AG04450 (cell line): Measurements from ENCODE around the gene MACROD2. TPM values are rescaled to one million over a fixed set of nuclear protein-coding genes. Genes with fewer than 3 reads are reported as not detected.
"Not testable (repeated sequence)": the region's sequence is repeated elsewhere in the genome, so short reads cannot be mapped to it uniquely, and the experiment has no call there.

Experiments
- CTCF ChIA-PET: fragments of 300-600, 350-600 bp; formaldehyde crosslinking; extraction: SDS; loops from one replicate; lab custom pipeline; 2022; ENCODE audit warnings: antibody characterized with exemption, inconsistent platforms; lab: Charles Lee
- POLR2A ChIA-PET: fragments of 350-600 bp; formaldehyde crosslinking; extraction: SDS; loops from one replicate; lab custom pipeline; 2021; ENCODE audit warnings: antibody characterized with exemption, inconsistent platforms; lab: Yijun Ruan, JAX
- DNase-seq: peaks from one replicate; pipeline ENCODE4 v3.0.0-alpha.2; 2011; ENCODE audit warnings: low read depth, low spot score
- H3K27ac ChIP-seq: one replicate; pipeline ENCODE4 v1.5.1; 2012; ENCODE audit warnings: low read depth, low read length, control low read depth
- H3K27me3 ChIP-seq: one replicate; pipeline ENCODE4 v1.6.0; 2012; ENCODE audit warnings: low read length; ENCODE audit not compliant: control insufficient read depth, insufficient read depth
- H3K4me3 ChIP-seq: 2 replicates; pipeline ENCODE4 v1.5.1; 2011; ENCODE audit warnings: mild to moderate bottlenecking, low read depth, low read length, control low read depth
- H3K9me3 ChIP-seq: 2 replicates; pipeline ENCODE4 v1.5.1; 2012; ENCODE audit warnings: low read length; ENCODE audit not compliant: control insufficient read depth, insufficient read depth
- polyA plus RNA-seq: library from polyadenylated mRNA; depleted of rRNA; stranded (reverse); fragments of >200 nt; gene quantifications from 2 replicates; pipeline ENCODE4 v1.2.3, GENCODE V29; 2011
- TF ChIP-seq, protein P1 (sequence below): IDR thresholded peaks from 2 replicates; pipeline ENCODE4 v1.5.1; 2011; ENCODE audit warnings: low read depth, low read length, control low read depth, inconsistent platforms

The MACROD2 gene
- polyA plus RNA-seq, 1 experiment = 0.02 TPM

DNA sequence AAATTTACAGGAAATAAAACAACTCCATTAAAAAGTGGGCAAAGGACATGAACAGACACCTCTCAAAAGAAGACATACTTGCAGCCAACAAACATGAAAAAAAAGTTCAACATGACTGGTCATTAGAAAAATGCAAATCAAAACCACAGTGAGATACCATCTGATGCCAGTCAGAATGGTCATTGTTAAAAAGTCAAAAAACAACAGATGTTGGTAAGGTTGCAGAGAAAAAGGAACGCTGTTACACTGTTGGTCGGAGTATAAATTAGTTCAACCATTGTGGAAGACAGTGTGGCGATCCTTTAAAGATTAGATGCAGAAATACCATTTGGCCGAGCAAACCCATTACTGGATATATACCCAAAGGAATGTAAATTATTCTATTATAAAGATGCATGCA, 1200.1 kb downstream of the MACROD2 start:
- POLR2A ChIA-PET = no interaction called here
- DNase-seq = no peak
- no peak overlapping the region for H3K27ac ChIP-seq
- TF ChIP-seq, protein P1, sequence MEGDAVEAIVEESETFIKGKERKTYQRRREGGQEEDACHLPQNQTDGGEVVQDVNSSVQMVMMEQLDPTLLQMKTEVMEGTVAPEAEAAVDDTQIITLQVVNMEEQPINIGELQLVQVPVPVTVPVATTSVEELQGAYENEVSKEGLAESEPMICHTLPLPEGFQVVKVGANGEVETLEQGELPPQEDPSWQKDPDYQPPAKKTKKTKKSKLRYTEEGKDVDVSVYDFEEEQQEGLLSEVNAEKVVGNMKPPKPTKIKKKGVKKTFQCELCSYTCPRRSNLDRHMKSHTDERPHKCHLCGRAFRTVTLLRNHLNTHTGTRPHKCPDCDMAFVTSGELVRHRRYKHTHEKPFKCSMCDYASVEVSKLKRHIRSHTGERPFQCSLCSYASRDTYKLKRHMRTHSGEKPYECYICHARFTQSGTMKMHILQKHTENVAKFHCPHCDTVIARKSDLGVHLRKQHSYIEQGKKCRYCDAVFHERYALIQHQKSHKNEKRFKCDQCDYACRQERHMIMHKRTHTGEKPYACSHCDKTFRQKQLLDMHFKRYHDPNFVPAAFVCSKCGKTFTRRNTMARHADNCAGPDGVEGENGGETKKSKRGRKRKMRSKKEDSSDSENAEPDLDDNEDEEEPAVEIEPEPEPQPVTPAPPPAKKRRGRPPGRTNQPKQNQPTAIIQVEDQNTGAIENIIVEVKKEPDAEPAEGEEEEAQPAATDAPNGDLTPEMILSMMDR = no peak
- H3K4me3 ChIP-seq = no peak overlapping the region
- CTCF ChIA-PET = no interaction called here
- H3K27me3 ChIP-seq = no peaks in the 10 kb centered on the region
- no peaks in the 10 kb centered on the region for H3K9me3 ChIP-seq

DNA sequence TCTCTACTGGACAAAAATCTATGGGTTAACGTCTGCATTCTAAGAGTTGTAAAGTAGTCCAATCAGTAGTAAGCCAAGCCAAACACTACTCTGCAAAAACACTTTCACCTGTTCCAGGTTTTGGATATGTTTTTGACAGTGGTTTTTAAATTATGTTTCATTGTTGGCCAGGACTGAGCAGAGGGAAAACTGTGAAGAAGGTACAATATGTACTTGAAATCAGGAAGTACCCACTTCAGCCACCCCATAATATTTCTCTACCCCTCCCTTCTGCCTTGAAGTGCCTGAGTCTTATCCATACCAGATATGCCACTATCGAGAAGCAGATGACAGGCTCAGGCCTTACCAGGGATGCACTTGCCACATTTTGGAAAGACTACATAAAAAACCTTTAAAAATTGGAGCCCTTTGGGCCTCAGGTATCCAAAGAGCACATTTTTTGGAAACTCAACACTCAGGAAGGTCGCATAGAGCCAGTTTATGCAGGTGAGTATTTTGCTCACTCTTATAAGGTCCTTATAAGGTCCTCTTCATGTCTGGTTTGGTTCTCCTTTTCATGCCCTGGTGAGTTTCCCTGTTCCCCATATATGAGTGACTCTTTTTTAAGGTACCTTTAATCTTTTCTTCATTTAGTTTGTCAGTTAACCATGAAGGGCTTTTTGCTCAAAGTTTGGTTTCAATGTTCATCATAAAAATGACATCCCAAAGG, 1201.4 kb downstream of the MACROD2 start:
- H3K9me3 ChIP-seq = no peaks in the 10 kb centered on the region
- no peak for DNase-seq
- TF ChIP-seq, protein P1 = no peak
- no peak overlapping the region for H3K4me3 ChIP-seq
- no peak overlapping the region for H3K27ac ChIP-seq
- H3K27me3 ChIP-seq = no peaks in the 10 kb centered on the region
- CTCF ChIA-PET = no interaction called here
- POLR2A ChIA-PET = no interaction called here

DNA sequence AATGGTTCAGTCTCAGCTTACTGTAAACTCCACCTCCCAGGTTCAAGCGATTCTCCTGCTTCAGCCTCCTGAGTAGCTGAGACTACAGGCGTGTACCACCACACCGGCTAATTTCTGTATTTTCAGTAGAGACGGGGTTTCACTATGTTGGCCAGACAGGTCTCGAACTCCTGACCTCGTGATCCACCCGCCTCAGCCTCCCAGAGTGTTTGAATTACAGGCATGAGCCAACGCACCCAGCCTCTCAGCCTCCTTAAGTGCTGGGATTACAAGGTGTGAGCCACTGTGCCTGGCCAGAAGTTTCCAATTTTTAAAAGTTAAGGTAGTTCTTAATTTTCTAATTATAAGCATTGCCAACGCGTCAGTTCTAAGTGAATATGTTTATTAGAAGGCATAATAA, 1202.7 kb downstream of the MACROD2 start:
- H3K27me3 ChIP-seq, H3K9me3 ChIP-seq, CTCF ChIA-PET, DNase-seq, POLR2A ChIA-PET, H3K27ac ChIP-seq, H3K4me3 ChIP-seq: not testable (repeated sequence)

DNA sequence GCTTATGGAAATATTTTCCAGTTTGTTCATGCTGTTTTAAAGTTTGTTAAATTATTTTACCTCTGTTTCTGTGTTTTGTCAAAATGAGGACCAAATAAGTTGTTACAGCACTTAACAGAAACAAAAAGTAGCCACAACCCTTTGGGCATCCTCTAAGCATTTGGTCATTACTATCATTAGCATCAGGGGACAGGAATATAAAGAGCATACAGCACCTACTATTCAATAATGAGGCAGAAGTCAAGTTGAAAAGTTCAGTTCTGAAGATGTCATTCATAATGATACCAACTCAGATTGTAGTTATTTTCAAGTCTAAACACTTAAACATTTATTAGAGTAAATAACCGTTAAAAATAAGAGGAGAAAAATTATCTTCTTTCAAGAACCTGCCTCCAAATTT, 1204.4 kb downstream of the MACROD2 start:
- Histone ChIP-seq H3K27me3 (no peaks in the 10 kb centered on the region), H3K9me3 (no peaks in the 10 kb centered on the region), H3K27ac (no peak overlapping the region), H3K4me3 (no peak overlapping the region)
- TF ChIP-seq, protein P1 = no peak
- CTCF ChIA-PET = interaction anchor here (0.6 kb wide), 1 partner anchor 190 kb away, joined by 5 read pairs; no protein-coding TSS in a partner anchor
- no peak for DNase-seq
- POLR2A ChIA-PET = no interaction called here

DNA sequence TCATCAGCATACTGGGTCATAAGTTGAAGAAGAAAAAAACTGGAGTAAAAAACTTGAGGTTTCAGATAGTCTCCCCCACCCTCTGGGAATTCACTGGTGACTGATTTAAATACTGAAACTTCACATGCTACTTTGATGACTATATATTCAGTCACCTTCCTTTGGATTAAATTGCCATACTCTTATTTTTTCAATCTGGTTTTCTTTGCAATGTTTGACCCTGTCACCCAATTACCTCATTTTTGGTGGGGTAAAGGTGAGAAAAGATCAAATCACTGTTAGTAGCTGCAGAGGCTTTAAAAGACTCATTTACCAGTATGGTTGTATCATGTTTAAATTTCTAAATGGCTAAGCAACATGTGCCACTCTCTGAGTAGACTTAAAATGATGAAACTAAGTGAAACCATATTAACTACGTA, 1204.8 kb downstream of the MACROD2 start:
- Histone ChIP-seq H3K4me3 (no peak overlapping the region), H3K27me3 (no peaks in the 10 kb centered on the region), H3K27ac (no peak overlapping the region), H3K9me3 (no peaks in the 10 kb centered on the region)
- ChIA-PET CTCF (interaction anchor here (0.6 kb wide), 1 partner anchor 191 kb away, joined by 5 read pairs; no protein-coding TSS in a partner anchor), POLR2A (no interaction called here)
- TF ChIP-seq, protein P1 = no peak
- DNase-seq = no peak
